ENCODE data around the gene PER2.

- TF ChIP-seq CTCF (IDR thresholded peaks at IDR 0.05 in 4 of 5, conservative IDR thresholded peaks at IDR 0.05 in 1 of 5) (no peak), POLR2A (IDR thresholded peaks at IDR 0.05) (no peak)
These were observed 18.7 kb downstream of the PER2 start for GRCh38 chr2:238269741-238270140.

Measured in gastrocnemius medialis (tissue), 4 donors.